Inflammatory macrophage treated with lipopolysaccharide for 4 hours (primary cell): ENCODE data around the gene DVL3.
"Not testable (repeated sequence)": the region's sequence is repeated elsewhere in the genome, so short reads cannot be mapped to it uniquely, and the experiment has no call there.

Source experiments
- DNase-seq: peaks from one replicate; pipeline ENCODE4 v3.0.0-alpha.2; 2020

Gene DVL3

DNA sequence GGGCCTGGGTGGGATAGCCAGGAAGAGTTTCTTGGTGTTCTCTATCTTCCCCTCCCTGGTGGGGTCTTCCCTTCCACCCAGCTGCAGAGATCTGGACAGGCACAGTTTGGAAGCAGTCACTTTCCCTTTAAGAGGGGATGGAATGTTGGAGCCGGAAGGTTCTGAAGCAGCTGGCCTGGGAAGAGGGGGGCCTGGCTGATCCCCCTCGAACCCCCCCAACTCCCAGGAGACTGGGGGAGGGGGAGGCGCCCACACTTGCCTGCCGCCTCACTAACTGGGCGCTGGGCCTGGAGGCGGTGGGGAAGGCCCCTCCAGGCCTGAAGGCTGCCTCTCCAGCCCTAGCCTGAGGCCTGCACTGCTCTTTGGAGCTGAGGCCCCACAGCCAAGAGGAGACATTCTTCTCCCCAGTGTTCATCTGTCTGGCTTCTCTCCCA lies 1.4 kb downstream of the DVL3 start:
- DNase-seq, result no peak

- DNase-seq, result no peak
These were observed 2.0 kb downstream of the DVL3 start for GRCh38 chr3:184157206-184157605.

- no peak for DNase-seq
These were observed 3.2 kb downstream of the DVL3 start for GRCh38 chr3:184158404-184158803.

DNA sequence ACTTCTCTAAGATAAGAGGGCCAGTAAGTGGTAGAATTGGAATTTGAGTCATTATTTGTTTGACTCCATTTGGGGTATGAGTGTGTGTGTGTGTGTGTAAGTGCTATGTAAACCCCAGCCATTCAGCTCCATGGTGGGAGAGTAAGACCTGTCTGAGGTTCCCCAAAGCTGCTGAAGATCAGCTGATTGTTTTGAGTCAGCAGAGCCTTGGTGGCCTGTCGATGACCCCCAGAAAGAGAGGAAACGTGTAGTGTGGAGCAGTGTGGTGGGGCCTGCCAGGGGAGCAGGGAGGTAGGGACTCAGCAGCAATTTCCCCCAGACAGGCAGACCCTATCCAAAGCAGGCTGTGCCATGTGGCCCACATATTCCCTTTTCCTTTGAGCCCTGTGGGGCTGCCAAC lies 5.3 kb downstream of the DVL3 start:
- DNase-seq, result peak; percentile 63

GRCh38 chr3:184162571-184163070 lies 7.4 kb downstream of the DVL3 start:
- DNase-seq, result not testable (repeated sequence)

GRCh38 chr3:184164648-184165330 lies 9.6 kb downstream of the DVL3 start:
- no peak for DNase-seq

DNA sequence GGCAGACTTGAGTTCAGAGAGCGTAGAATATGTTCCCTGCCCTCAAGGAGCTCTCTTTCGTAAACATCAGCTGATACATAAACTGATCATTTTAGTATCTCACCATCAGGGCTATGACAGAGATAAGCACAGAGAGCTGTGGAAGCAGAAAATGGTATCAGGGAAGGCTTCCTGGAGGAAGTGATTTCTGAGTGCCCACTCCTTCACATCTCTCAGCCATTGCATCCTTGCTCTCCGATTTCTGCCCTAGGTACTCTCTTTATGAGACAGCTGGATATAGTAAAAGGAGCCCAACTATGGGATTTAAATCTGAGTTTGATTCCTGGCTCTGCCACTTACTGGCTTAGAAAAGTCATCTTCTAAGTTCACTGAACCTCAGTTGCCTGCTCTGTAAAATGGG lies 10.4 kb downstream of the DVL3 start:
- no peak for DNase-seq

DNA sequence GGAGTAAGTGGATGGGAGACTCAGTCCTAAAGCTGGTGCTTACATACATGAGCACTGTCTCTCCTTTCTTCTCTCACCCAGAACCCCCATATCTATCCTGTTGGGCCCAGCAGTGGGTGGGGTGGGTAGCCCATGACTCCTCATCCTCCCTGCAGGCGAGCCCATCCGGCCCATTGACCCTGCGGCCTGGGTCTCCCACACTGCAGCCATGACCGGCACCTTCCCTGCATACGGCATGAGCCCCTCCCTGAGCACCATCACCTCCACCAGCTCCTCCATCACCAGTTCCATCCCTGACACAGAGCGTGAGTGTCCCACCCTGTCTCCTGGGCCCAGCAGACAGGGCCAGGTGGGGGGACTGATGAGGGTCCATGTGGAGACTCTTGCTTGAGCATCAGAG lies 11.5 kb downstream of the DVL3 start:
- no peak for DNase-seq

DNA sequence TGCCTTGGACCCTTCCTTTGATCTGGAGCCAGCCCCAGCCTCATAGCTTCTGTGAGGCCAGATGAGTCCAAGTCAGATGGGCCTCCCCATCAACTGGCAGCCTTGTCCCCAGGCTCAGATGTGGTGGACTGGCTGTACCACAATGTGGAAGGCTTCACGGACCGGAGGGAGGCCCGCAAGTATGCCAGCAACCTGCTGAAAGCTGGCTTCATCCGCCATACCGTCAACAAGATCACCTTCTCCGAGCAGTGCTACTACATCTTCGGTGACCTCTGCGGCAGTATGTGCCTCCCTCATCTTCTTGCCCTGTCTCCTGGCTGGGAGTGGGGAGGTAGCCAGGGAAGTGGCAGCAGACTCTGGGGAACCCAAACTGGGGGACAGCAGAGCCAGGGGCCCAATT lies 12.6 kb downstream of the DVL3 start:
- no peak for DNase-seq

- no peak for DNase-seq
These were observed 13.4 kb downstream of the DVL3 start for GRCh38 chr3:184168363-184169120.

DNA sequence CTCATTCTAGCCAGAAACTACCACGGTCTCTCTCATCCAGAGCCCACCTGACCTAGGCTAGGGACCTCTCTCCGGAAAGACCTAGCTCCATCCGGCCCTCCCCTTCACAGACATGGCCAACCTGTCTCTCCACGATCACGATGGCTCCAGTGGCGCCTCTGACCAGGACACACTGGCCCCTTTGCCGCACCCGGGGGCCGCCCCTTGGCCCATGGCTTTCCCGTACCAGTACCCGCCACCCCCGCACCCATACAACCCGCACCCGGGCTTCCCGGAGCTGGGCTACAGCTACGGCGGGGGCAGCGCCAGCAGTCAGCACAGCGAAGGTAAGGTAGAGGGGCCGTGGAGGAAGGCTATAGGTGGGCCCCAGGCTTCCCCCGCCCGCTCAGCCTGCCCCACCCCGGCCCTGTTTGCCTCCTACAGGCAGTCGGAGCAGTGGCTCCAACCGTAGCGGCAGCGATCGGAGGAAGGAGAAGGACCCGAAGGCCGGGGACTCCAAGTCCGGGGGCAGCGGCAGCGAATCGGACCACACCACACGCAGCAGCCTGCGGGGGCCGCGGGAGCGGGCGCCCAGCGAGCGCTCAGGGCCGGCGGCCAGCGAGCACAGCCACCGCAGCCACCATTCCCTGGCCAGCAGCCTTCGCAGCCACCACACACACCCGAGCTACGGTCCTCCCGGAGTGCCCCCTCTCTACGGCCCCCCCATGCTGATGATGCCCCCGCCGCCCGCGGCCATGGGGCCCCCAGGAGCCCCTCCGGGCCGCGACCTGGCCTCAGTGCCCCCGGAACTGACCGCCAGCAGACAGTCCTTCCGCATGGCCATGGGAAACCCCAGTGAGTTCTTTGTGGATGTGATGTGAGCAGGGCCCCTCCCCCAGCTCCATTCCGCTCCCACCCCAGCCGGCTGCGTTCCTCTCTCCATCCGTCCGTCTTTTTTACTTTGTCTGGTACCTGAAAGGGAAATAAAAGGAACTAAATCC lies 15.0 kb downstream of the DVL3 start:
- DNase-seq, result no peak

DNA sequence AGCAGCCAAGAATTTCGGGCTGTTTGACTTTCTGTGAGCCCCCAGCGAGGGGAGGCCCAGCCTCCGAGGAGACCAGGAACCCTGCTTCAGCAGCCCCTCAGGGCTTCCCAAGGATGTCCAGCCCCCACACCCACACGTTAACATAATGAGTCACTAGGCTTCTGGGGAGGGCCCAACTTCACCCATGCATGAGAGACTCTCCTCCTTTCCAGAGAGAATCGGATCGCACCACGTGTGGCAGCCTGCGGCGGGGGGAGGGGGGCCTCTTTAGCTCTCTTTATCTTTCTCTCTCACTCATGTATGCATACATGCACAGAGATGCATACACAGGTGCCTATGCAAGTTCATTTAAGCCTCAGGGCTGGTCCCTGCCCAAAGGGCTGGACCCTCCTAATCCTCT lies 16.4 kb downstream of the DVL3 start:
- DNase-seq, result no peak

- no peak for DNase-seq
These were observed 17.6 kb downstream of the DVL3 start for GRCh38 chr3:184172681-184173373.

DNA sequence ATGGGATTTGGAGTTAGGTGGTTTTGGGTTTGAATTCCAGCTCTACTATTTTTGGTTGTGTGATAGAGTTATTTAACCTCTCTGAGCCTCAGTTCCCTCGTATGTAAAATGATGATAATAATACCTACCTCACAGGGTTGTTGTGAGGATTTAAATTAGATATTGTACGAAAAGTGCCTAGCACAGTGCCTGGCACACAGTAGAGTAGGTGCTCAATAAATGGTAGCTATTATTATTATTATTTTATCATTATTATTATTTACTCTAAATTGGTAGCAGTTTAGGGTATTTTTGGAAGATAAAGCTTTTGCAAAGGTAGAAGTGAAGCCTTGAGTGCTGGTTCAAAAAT lies 18.2 kb downstream of the DVL3 start:
- no peak for DNase-seq

DNA sequence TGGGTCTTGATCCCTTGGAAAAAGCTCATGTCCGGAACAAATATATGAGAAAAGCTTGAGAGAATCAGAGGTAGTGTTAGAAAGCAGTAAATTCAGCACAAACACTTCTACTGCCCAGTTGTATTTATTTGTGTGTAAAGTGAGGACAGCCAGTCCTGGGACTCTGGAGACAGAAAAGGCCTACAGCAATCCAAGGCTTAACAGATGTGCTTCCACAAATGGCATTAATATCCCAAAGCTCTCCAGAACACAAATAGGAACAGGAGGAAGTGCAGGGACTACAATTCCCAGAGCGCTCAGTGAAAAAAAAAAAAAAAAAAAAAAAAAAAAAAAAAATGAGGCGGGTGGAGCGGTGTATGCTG lies 19.1 kb downstream of the DVL3 start:
- DNase-seq, result no peak

DNA sequence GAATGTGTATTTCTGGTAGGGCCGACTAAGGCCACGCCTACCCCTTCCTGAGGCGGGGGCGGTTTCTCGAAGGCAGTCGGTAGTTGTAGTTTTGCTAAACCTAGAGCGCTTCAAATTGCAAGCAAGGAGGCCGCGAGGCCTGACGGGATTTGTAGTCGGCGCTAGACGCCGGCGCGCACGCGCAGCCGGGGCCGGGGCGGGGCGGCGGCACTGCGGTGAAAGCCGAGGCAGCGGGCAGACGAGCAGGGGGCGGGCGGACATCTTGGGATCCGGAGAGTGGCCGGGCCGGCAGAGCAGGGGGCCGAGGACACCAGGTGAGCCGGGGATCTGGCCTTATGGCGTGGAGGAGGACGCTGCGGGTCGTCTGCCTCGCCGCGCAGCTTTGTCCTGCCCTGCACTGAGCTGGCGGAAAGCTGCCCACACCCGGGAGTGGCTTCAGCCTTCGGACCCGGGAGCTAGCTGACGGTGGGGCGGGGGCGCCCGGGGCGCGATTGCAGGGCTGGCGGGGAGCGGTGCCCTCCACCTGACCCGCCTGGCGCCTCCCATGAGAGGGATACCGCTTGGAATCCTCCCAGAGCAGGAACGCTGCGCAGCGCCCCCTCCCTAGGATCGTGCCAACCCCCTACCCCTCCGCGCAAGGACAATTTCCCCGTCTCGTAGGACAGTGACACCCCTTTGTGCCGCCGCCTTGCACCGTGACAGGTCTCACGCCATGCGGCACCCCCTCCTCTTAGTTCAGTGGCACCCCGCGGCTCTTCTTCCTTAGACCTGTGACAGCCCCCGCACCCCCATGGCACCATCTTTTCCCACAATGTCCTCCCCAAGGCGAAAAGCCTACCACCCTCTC lies 19.7 kb downstream of the DVL3 start, which contains the start of gene AP2M1:
AP2M1 (plus strand) TSS at position 210 of the 847 bp plus-strand sequence. CDS start 2,139 bp downstream, outside the sequence.
- DNase-seq, result peak; percentile 100

GRCh38 chr3:184175506-184175905 lies 20.3 kb downstream of the DVL3 start:
- no peak for DNase-seq

GRCh38 chr3:184175981-184176376 lies 20.8 kb downstream of the DVL3 start:
- no peak for DNase-seq

DNA sequence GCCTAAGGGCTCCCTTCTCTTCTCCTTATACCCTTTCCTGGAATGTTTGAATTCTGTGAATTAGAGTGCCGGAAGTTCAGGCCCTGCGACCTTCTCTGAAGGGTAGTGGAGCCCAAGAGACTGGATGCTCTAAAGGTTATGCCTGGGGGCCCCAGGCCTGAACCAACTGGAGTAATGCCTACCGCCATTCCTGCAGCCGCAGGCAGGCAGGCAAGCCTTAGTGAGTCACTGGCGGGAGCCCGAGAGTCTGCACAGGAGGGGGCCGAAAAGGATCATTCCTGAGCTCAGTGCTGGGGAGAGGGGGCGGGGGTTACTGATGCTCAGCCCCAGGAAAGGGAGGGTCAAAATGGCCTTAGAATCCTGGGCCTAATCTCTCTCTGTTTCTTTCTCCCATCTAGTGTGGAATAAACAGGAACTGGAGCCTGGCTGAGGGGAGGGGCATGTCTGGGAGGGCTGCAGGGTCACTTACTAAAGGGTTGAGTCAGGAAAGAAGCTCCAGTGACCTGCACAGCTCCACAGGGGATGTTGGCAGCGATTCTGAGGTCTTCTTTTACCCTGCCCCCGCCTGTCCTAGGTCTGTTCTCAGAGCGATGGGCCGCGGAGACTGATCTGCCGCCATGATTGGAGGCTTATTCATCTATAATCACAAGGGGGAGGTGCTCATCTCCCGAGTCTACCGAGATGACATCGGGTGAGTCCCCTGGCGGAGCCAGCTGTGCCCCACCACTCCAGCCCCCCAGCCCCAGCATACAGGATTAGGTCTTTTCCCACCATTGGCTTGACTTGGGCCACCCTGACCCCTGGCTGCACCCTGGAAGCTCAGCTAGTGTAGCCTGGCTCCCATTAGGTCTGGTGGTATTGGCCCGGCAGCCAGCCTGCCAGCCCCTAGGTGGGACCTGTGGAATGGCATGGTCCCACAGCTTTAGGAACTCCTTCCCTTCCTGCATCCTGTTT lies 21.5 kb downstream of the DVL3 start:
- DNase-seq, result peak; percentile 81

DNA sequence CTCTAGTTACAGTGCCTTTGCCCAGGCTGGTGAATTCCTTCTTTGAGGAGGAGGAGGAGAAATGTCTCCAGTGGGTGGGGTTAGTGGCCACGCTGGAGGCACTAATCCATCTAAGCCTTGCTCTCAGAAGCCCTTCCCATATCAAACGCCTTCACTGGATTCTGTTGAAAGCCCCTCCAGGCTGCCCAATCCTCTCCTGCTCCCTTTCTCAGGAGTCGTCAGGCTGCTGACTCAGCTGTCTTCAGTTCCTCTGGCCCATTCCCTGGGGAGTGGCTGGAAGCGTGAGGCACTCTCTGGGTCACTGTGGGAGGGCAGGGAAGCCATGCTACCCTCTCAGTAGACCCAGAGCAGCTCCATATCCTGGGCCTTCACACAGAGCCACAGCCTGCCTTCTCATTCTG lies 22.2 kb downstream of the DVL3 start:
- DNase-seq, result peak; percentile 33
